ENCODE results near the gene SPRR1A.

DNA sequence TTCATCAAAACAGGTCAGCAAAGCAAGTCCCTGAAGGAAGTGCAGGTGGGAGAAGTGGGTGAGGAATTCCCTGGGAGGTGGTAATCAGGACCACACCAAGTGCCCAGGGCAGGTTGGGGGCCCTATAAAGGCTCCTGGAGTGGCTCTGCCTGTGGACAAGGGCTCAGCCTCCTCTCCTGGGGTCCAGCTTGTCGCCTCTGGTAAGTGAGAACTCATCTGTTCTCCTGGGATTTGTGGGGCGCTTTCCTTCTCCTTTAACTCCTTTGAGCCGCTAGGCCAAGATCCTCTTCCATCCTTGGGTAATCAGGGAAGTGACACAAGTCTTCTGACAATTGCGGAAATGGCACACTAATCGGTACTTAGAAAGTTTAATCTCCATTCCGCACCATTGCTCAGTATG lies 13.4 kb upstream of the SPRR1A start, which contains the start of gene SPRR4:
- TF ChIP-seq, protein P1, sequence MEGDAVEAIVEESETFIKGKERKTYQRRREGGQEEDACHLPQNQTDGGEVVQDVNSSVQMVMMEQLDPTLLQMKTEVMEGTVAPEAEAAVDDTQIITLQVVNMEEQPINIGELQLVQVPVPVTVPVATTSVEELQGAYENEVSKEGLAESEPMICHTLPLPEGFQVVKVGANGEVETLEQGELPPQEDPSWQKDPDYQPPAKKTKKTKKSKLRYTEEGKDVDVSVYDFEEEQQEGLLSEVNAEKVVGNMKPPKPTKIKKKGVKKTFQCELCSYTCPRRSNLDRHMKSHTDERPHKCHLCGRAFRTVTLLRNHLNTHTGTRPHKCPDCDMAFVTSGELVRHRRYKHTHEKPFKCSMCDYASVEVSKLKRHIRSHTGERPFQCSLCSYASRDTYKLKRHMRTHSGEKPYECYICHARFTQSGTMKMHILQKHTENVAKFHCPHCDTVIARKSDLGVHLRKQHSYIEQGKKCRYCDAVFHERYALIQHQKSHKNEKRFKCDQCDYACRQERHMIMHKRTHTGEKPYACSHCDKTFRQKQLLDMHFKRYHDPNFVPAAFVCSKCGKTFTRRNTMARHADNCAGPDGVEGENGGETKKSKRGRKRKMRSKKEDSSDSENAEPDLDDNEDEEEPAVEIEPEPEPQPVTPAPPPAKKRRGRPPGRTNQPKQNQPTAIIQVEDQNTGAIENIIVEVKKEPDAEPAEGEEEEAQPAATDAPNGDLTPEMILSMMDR (IDR thresholded peaks at IDR 0.05) = no peak
- TF ChIP-seq POLR2A (IDR thresholded peaks at IDR 0.05) = no peak

Data from body of pancreas (tissue), 4 donors.